Calu3 (cell line): Measurements from ENCODE around the gene MLYCD. TPM values are rescaled to one million over a fixed set of nuclear protein-coding genes. Genes with fewer than 3 reads are reported as not detected.

ENCODE experiments used
- BruUV-seq: library from RNA; stranded (reverse); fragments of 400-500 nt; replicated peaks from 2 replicates; lab custom pipeline; 2021; lab: Mats Ljungman, UMichigan
- CTCF ChIA-PET: fragments of 300-600 bp; sonication (Branson Sonifier 250); formaldehyde crosslinking; loops from one replicate; lab custom pipeline; 2022; ENCODE audit warnings: antibody characterized with exemption; lab: Charles Lee
- DNase-seq: peaks from one replicate; pipeline ENCODE4 v3.0.0; 2022
- H3K27ac Mint-ChIP-seq: one replicate; pipeline ENCODE4 v1.8.0; 2022; ENCODE audit warnings: mixed read lengths; ENCODE audit not compliant: unreplicated experiment
- H3K27me3 Mint-ChIP-seq: one replicate; pipeline ENCODE4 v1.8.0; 2022; ENCODE audit warnings: mixed read lengths; ENCODE audit not compliant: unreplicated experiment
- H3K36me3 Mint-ChIP-seq: one replicate; pipeline ENCODE4 v1.8.0; 2022; ENCODE audit warnings: mild to moderate bottlenecking, moderate library complexity, mixed read lengths; ENCODE audit not compliant: insufficient read depth, unreplicated experiment
- H3K4me1 Mint-ChIP-seq: one replicate; pipeline ENCODE4 v1.8.0; 2022; ENCODE audit warnings: mild to moderate bottlenecking, low read depth, mixed read lengths; ENCODE audit not compliant: unreplicated experiment
- H3K4me3 Mint-ChIP-seq: one replicate; pipeline ENCODE4 v1.8.0; 2022; ENCODE audit warnings: mild to moderate bottlenecking, low read depth, moderate library complexity, mixed read lengths; ENCODE audit not compliant: unreplicated experiment
- H3K9me3 Mint-ChIP-seq: one replicate; pipeline ENCODE4 v1.8.0; 2022; ENCODE audit warnings: low read depth, mixed read lengths; ENCODE audit not compliant: unreplicated experiment
- CTCF ChIP-seq: fragments of 200-600 bp; IDR thresholded peaks from one replicate; pipeline ENCODE4 v1.8.0; 2022; ENCODE audit warnings: antibody characterized with exemption; ENCODE audit not compliant: unreplicated experiment
- intact Hi-C: fragments of 100-400 bp; cut with micrococcal nuclease; formaldehyde crosslinking; loops from one replicate; pipeline ENCODE4 v1.10.0; 2022; ENCODE audit not compliant: unreplicated experiment
- total RNA-seq: library from RNA; stranded (reverse); gene quantifications from 2 replicates; pipeline ENCODE4 v1.2.3, GENCODE V29; 2022

The MLYCD gene
- total RNA-seq, 1 experiment from 2014 or later, result 10.3 TPM

- H3K4me1 Mint-ChIP-seq, result no peaks in the 10 kb centered on the region
- no peaks in the 10 kb centered on the region for H3K9me3 Mint-ChIP-seq
- no peak for TF ChIP-seq CTCF
- intact Hi-C loops, result loop anchor here (5.0 kb wide), 1 partner anchor 95 kb away; no protein-coding TSS in a partner anchor
- H3K27ac Mint-ChIP-seq, result no peak overlapping the region
- BruUV-seq, result no TSS peak
- no peak for DNase-seq
- peaks cover 92% of the 10 kb centered on the region for H3K27me3 Mint-ChIP-seq
- CTCF ChIA-PET, result no interaction called here
- H3K36me3 Mint-ChIP-seq, result peaks cover 12% of the 10 kb centered on the region
- no peak overlapping the region for H3K4me3 Mint-ChIP-seq
Observed at GRCh38 chr16:83972256-83973008, 73.5 kb downstream of the MLYCD start.

- CTCF ChIA-PET, result no interaction called here
- Mint-ChIP-seq H3K4me3 (no peak overlapping the region), H3K9me3 (peaks cover 2% of the 10 kb centered on the region), H3K4me1 (no peaks in the 10 kb centered on the region), H3K27ac (no peak overlapping the region), H3K36me3 (peaks cover 7% of the 10 kb centered on the region), H3K27me3 (peaks cover 92% of the 10 kb centered on the region)
- DNase-seq, result no peak
- no TSS peak for BruUV-seq
- intact Hi-C loops, result loop anchor here (5.0 kb wide), 1 partner anchor 94 kb away; no protein-coding TSS in a partner anchor
- TF ChIP-seq CTCF, result no peak
Observed at GRCh38 chr16:83973077-83973476, 74.2 kb downstream of the MLYCD start.

- H3K9me3 Mint-ChIP-seq, result peaks cover 4% of the 10 kb centered on the region
- BruUV-seq, result no TSS peak
- CTCF ChIA-PET, result no interaction called here
- H3K4me1 Mint-ChIP-seq, result no peaks in the 10 kb centered on the region
- no peak overlapping the region for H3K4me3 Mint-ChIP-seq
- DNase-seq, result no peak
- no peak for TF ChIP-seq CTCF
- intact Hi-C loops, result loop anchor here (5.0 kb wide), 1 partner anchor 94 kb away; no protein-coding TSS in a partner anchor
- H3K27ac Mint-ChIP-seq, result no peak overlapping the region
- H3K27me3 Mint-ChIP-seq, result peaks cover 94% of the 10 kb centered on the region
- peaks cover 7% of the 10 kb centered on the region for H3K36me3 Mint-ChIP-seq
Observed at GRCh38 chr16:83973581-83974385, 74.9 kb downstream of the MLYCD start.

GRCh38 chr16:83974475-83974874 is 75.6 kb downstream of the MLYCD start:
- TF ChIP-seq CTCF, result no peak
- Mint-ChIP-seq H3K27ac (no peak overlapping the region), H3K9me3 (peaks cover 8% of the 10 kb centered on the region), H3K36me3 (peaks cover 7% of the 10 kb centered on the region), H3K4me1 (no peaks in the 10 kb centered on the region), H3K27me3 (peaks cover 94% of the 10 kb centered on the region), H3K4me3 (no peak overlapping the region)
- no TSS peak for BruUV-seq
- intact Hi-C loops, result loop anchor here (5.0 kb wide), 1 partner anchor 93 kb away; no protein-coding TSS in a partner anchor
- no peak for DNase-seq
- CTCF ChIA-PET, result no interaction called here
